Uterus (tissue), 4 donors: ENCODE data around the gene EFNA3. TPM values are rescaled to one million over a fixed set of nuclear protein-coding genes. Genes with fewer than 3 reads are reported as not detected.

Source experiments
- DNase-seq, 2 donors: peaks; one replicate each; pipeline ENCODE4 v3.0.0-alpha.2; 2019 to 2020
- H3K27ac ChIP-seq, 2 donors: fragments of 200-600 bp; sonication (generic); 1 replicate in 1 of 2; 2 replicates in 1 of 2; pipeline ENCODE4 v1.5.1; 2016 to 2018
- H3K27me3 ChIP-seq, 2 donors: fragments of 200-600 bp; sonication (generic); one replicate each; pipeline ENCODE4 v1.5.1; 2018 to 2019; ENCODE audit warnings: control low read depth in 1 of 2
- H3K36me3 ChIP-seq, 2 donors: fragments of 200-600 bp; sonication (generic); one replicate each; pipeline ENCODE4 v1.5.1; 2019; ENCODE audit warnings: control low read depth in 1 of 2
- H3K4me1 ChIP-seq, 2 donors: fragments of 200-600 bp; sonication (generic); one replicate each; pipeline ENCODE4 v1.5.1; 2018 to 2019; ENCODE audit warnings: control low read depth in 1 of 2
- H3K4me3 ChIP-seq, 2 donors: fragments of 200-600 bp; sonication (generic); 1 replicate in 1 of 2; 2 replicates in 1 of 2; pipeline ENCODE4 v1.5.1; 2018 to 2019; ENCODE audit warnings: mild to moderate bottlenecking in 1 of 2
- H3K9me3 ChIP-seq, 2 donors: fragments of 200-600 bp; sonication (generic); one replicate each; pipeline ENCODE4 v1.5.1; 2019; ENCODE audit warnings: control low read depth in 1 of 2
- POLR2A ChIP-seq, 2 donors: fragments of 450-650 bp; IDR thresholded peaks; one replicate each; pipeline ENCODE4 v1.6.1; 2016; ENCODE audit warnings: antibody characterized with exemption in 2 of 2, mild to moderate bottlenecking in 1 of 2, moderate library complexity in 1 of 2
- intact Hi-C: fragments of 100-400 bp; cut with DNase I; formaldehyde crosslinking; loops from one replicate; pipeline ENCODE4 v1.15.1; 2023; ENCODE audit warnings: low total_unique reads
- total RNA-seq, 4 donors: library from RNA; depleted of rRNA in 3 of 4; stranded (reverse); fragments of >200 nt in 3 of 4; gene quantifications; one replicate each; pipeline versions ENCODE4 v1.1.0 to v1.2.4, GENCODE V29; 2014 to 2023
- TF ChIP-seq, protein P1 (sequence below), 4 experiments: fragments of 200-600 bp in 2 of 4; fragments of 450-650 bp in 2 of 4; sonication (generic) in 2 of 4; IDR thresholded peaks; one replicate each; pipeline ENCODE4 v1.5.1; 2016 to 2019; ENCODE audit warnings: antibody characterized with exemption in 4 of 4, mild to moderate bottlenecking in 2 of 4, moderate library complexity in 1 of 4
- donor health status: DM: yes; HTN: yes; CAD: no.

Gene EFNA3
- total RNA-seq, 4 donors from 2014 or later: 3.2 to 7.6 (median 3.3) TPM; not detected in 1

DNA sequence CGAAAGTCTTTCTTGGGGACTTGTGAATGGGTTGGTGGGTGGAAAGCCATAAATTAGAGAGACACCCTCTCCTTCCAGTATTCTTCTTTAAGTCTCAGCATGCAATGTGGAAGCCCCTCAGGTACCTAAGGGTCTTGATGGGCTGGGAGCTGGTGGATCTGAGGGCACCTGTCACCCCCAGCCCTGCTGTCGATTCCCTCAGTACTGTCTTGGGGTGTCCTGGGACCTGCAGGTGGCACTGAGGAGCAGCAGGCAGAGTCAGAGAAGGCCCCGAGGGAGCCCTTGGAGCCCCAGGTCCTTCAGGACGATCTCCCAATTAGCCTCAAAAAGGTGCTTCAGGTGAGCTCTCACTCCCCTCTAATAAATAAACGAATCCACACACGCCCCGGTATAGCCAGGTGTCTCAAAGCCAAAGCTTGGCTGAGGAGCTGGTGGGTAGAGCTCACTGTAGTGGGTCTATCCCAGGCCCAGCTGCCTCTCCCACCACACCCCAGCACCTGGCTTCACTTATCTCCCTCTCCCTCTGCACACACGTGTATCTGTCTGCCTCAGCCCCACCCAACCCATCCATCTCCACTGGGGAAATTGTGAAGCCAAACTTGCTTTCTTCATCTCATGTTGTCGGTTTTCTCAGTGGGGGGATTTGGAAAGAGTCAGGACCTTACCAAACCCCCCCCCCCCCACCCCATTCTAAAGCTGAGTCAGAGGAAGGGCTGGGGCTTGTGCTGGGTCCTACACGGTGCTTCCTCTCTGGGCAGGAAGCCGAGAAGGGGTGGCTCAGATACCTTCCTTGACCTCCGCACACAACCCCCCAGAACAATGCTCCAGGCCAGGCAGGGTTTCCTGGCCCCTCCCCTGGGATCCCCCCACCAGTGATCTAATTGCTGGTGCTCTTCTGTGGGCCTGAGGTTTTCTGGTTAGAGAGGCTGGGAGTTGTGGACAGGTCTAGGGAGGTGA is 25.9 kb upstream of the EFNA3 start:
- intact Hi-C loops: no loop called here
- H3K27ac ChIP-seq: peak overlapping the region; percentile 72 to 88
- no peak for TF ChIP-seq POLR2A (IDR thresholded peaks at IDR 0.05)
- TF ChIP-seq, protein P1, sequence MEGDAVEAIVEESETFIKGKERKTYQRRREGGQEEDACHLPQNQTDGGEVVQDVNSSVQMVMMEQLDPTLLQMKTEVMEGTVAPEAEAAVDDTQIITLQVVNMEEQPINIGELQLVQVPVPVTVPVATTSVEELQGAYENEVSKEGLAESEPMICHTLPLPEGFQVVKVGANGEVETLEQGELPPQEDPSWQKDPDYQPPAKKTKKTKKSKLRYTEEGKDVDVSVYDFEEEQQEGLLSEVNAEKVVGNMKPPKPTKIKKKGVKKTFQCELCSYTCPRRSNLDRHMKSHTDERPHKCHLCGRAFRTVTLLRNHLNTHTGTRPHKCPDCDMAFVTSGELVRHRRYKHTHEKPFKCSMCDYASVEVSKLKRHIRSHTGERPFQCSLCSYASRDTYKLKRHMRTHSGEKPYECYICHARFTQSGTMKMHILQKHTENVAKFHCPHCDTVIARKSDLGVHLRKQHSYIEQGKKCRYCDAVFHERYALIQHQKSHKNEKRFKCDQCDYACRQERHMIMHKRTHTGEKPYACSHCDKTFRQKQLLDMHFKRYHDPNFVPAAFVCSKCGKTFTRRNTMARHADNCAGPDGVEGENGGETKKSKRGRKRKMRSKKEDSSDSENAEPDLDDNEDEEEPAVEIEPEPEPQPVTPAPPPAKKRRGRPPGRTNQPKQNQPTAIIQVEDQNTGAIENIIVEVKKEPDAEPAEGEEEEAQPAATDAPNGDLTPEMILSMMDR (IDR thresholded peaks at IDR 0.05): peak in 1 of 4 experiments; percentile 41
- peak in 1 of 2 donors; percentile 62 for DNase-seq
- no peaks in the 10 kb centered on the region for H3K4me1 ChIP-seq
- no peaks in the 10 kb centered on the region for H3K27me3 ChIP-seq
- peak overlapping the region; percentile 61 to 68 for H3K4me3 ChIP-seq
- no peaks in the 10 kb centered on the region for H3K9me3 ChIP-seq
- no peaks in the 10 kb centered on the region for H3K36me3 ChIP-seq

DNA sequence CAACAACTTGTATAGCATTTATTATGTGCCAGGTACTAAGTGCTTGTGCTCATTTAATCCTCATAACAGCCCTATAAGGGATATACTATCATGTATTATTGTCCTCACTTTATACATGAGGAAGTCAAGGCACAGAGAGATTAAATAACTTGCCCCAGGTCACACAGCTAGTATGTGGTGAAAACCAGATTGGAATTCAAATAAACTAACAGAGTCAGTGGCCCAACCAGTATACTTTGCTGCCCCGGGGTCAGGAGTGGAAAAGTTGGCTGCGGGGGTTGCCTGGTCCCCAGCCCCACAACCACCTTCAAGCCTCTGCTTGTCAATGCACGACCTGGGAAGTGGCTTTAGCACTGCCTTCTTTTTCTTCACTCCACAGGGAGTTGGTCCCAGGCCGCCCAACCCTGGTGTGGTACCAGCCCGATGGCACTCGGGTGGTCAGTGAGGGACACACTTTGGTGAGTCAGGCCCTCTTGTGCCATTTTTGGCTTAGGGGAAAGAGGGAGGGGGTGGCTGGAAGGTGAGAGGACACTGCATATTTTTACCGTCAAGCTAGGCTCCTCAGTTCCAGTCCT is 25.0 kb upstream of the EFNA3 start:
- Histone ChIP-seq H3K4me1 (no peaks in the 10 kb centered on the region), H3K4me3 (no peak overlapping the region), H3K36me3 (no peaks in the 10 kb centered on the region), H3K9me3 (no peaks in the 10 kb centered on the region), H3K27ac (no peak overlapping the region), H3K27me3 (no peaks in the 10 kb centered on the region)
- intact Hi-C loops: no loop called here
- TF ChIP-seq, protein P1 (IDR thresholded peaks at IDR 0.05): no peak
- TF ChIP-seq POLR2A (IDR thresholded peaks at IDR 0.05): no peak
- DNase-seq: no peak

DNA sequence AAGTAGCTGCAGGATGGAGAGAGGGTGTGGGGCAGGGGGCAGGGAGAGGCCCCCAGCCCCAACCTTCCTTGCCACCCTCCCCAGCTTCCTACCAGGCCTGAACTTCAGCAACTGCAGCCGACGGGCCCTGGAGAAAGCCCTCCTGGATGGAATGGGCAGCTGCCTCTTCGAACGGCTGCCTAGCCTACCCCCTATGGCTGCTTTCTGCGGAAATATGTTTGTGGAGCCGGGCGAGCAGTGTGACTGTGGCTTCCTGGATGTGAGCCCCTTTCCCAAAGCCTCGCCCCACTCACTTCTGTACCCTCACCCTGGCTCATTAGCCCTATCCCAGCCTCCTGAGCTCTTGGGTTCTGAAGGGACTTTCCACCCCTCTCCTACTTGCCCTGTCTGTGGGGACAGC is 21.5 kb upstream of the EFNA3 start:
- H3K27ac ChIP-seq: no peak overlapping the region
- DNase-seq: no peak
- peaks cover 0 to 6% of the 10 kb centered on the region in 2 donors for H3K4me1 ChIP-seq
- H3K36me3 ChIP-seq: no peaks in the 10 kb centered on the region
- intact Hi-C loops: no loop called here
- no peak for TF ChIP-seq POLR2A (IDR thresholded peaks at IDR 0.05)
- TF ChIP-seq, protein P1 (IDR thresholded peaks at IDR 0.05): no peak
- no peak overlapping the region for H3K4me3 ChIP-seq
- no peaks in the 10 kb centered on the region for H3K27me3 ChIP-seq
- no peaks in the 10 kb centered on the region for H3K9me3 ChIP-seq

DNA sequence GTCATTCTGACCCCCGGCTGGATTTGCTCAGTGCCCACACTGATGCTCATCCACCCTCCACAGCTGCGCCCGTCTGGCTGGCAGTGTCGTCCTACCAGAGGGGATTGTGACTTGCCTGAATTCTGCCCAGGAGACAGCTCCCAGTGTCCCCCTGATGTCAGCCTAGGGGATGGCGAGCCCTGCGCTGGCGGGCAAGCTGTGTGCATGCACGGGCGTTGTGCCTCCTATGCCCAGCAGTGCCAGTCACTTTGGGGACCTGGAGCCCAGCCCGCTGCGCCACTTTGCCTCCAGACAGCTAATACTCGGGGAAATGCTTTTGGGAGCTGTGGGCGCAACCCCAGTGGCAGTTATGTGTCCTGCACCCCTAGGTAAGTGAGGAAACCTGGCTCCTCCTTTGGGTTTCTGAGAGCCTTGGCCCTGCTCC is 20.8 kb upstream of the EFNA3 start:
- no peak overlapping the region for H3K27ac ChIP-seq
- DNase-seq: no peak
- no peaks in the 10 kb centered on the region for H3K9me3 ChIP-seq
- no peak overlapping the region for H3K4me3 ChIP-seq
- peaks cover 0 to 13% of the 10 kb centered on the region in 2 donors for H3K4me1 ChIP-seq
- intact Hi-C loops: no loop called here
- no peaks in the 10 kb centered on the region for H3K36me3 ChIP-seq
- no peak for TF ChIP-seq POLR2A (IDR thresholded peaks at IDR 0.05)
- TF ChIP-seq, protein P1 (IDR thresholded peaks at IDR 0.05): no peak
- H3K27me3 ChIP-seq: no peaks in the 10 kb centered on the region

DNA sequence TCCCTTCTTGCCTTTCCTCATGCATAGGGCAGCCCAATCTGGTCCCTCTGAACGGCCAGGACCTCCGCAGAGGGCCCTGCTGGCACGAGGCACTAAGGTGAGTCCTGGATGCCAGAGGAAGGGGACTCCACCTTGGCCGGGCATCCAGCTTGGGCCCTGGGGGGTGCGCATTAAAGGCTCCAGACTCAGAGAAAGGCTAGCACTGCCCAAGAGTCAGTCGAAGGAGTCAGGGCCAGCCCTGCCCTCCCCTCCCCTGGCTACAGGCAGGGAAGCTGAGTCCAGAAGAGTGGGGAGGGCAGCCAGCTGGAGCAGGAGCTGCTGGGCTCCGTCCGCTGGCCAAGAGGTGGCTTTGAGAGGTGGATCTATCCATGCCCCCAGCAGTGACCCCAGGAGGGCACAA is 17.9 kb upstream of the EFNA3 start:
- no peaks in the 10 kb centered on the region for H3K9me3 ChIP-seq
- H3K36me3 ChIP-seq: no peaks in the 10 kb centered on the region
- peaks cover 0 to 16% of the 10 kb centered on the region in 2 donors for H3K4me1 ChIP-seq
- no peaks in the 10 kb centered on the region for H3K27me3 ChIP-seq
- TF ChIP-seq POLR2A (IDR thresholded peaks at IDR 0.05): no peak
- TF ChIP-seq, protein P1 (IDR thresholded peaks at IDR 0.05): no peak
- DNase-seq: no peak
- H3K4me3 ChIP-seq: no peak overlapping the region
- intact Hi-C loops: no loop called here
- H3K27ac ChIP-seq: no peak overlapping the region
